Eye (tissue), 1 donor: ENCODE measurements around the gene ADAMTS17.

Source experiments
- DNase-seq: peaks from one replicate; pipeline ENCODE4 v3.0.0-alpha.2; 2015

Gene ADAMTS17

GRCh38 chr15:100163961-100164360 is 177.8 kb downstream of the ADAMTS17 start:
- DNase-seq: no peak

DNA sequence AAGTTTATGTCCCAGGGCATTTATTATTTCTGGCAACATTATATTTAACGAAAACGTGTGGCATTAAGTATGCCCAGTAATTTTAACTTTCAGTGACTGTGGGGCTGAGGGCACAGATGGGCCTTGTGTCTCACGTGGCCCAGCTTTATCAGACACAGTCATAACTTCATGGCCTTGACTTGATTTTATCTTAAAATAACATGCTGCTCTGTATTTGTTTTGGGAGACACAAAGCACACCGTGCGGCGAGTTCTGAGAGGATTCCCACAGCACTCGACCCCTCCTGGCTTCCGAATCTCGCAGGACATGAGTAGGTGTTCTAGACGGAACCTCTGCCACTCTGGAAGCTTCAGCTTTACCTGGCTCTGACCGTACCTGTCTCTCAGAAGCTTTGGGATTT is 180.8 kb downstream of the ADAMTS17 start:
- no peak for DNase-seq

DNA sequence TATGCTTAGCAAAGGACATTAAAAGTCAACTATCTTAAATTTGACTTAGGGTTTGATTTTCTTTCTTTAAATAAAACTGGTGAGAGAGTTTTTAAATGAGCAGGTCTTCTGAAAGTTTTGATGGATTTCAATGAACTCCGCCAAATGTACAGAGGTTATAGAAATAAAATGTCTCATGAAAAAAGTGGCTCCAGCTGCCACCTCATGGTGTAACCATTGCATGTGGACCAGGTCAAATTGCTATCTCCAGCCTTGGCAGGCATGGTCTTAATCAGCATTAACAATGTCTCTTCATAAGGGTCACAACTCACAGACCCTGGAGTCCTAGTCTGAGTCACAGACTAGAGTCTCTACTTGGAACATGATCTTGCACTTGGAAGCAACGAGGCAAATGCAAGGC is 182.3 kb downstream of the ADAMTS17 start:
- DNase-seq: no peak

- DNase-seq: peak; percentile 30
These were observed 183.4 kb downstream of the ADAMTS17 start for GRCh38 chr15:100158356-100158755.

- no peak for DNase-seq
These were observed 185.6 kb downstream of the ADAMTS17 start for GRCh38 chr15:100156201-100156600.

DNA sequence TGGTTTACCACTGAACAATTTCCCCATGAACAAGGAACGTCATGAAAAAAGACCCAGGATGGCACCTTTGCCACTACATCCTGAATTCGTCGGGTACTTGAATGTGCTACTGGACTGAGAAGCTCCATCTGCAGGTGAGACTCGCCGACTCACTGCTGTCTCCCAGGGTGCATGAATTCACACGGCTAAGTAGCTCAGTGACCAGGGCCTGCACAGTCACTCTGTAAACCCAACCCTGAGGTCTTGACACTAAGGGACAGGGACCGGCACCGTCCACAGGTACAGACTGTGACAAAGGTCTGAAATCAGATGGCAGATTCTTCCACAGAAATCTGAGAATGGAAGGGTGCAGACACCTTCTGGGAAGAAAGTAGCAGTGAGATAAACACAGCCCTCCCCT is 187.4 kb downstream of the ADAMTS17 start:
- DNase-seq: no peak

DNA sequence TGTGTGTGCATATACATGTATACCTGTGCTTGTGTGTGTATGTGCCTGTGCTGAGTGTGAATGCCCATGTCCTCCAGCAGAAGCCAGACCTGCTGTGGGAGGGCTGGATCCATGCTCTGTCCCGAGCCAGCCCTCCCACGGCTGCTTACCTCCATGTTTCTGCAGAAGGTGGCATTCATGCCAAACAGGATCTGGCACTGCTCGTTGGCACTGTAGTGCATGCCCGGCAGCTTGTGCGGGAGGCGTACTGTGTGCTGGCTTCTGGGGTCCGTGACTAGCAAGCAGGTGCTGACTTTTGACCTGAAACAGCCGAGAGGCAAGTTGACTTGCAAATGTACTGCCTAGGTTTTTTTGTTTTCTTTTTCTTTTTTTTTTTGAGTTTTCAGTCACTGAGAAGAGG is 189.3 kb downstream of the ADAMTS17 start:
- DNase-seq: no peak

DNA sequence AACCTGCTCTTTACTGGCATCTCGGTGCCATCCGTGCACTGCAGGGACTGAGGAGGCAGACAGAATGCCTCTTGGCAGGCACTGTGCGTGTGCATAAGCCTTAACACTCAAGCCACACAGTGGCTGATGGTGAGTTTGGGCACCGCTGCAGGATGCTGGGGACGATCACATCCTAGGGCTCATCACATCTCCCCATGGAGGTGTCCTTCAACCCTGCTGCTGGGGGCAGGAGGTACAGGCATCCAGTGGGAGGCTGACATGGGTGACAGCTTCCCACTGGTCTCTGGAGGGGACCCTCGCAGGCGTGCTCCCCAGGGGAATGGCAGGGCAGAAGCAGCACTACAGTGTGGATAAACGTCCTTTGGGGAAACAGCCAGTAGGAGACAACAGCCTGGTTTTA is 190.9 kb downstream of the ADAMTS17 start:
- no peak for DNase-seq

GRCh38 chr15:100147828-100148227 is 193.9 kb downstream of the ADAMTS17 start:
- DNase-seq: no peak

- DNase-seq: no peak
These were observed 198.4 kb downstream of the ADAMTS17 start for GRCh38 chr15:100143378-100143777.

GRCh38 chr15:100141311-100142001 is 200.3 kb downstream of the ADAMTS17 start:
- no peak for DNase-seq

GRCh38 chr15:100140527-100141308 is 201.1 kb downstream of the ADAMTS17 start:
- no peak for DNase-seq

- no peak for DNase-seq
These were observed 207.2 kb downstream of the ADAMTS17 start for GRCh38 chr15:100134586-100134985.

DNA sequence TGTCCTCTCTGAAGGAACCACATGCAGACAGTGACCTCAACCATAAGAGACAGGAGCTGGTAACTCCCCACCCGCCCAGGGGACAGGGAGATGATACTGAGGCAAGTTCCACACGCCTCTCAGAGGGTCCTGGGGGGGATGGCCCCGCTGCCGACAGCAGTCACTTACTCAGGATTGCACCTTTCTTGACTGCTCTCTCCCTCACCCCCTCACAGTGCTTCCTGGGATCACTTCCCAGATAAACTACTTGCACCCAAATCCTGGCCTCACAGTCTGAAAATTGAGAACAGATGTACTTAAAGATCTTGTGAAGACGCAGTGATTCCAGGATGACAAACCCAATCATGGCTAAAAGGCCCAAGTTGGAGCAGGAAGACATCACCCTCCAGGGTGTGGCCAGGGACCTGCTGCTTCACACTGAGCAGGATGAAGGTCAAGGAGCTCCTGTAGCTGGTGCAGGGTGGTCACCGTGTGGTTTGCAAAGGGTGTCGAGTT is 207.6 kb downstream of the ADAMTS17 start:
- DNase-seq: no peak

DNA sequence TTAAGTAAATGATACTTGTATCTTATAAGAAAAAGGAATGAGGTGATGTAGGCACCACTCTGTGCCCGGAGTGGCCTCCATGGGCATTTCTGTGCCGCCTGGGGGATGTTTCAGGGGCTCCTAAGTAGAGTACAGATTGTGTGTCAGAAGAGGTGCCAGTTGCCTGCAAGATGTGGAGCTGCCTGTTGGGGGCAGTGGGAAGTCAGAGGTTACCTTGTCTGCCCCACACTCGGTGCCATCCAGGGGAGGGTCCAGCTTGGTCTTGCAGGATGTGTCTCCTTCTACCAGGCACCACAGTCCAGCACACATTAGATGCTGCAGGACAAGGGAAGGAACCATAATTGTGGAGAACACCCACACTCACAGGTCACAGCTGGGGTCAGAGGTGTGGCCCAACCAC is 208.8 kb downstream of the ADAMTS17 start:
- DNase-seq: no peak

GRCh38 chr15:100132309-100132708 is 209.5 kb downstream of the ADAMTS17 start:
- no peak for DNase-seq

DNA sequence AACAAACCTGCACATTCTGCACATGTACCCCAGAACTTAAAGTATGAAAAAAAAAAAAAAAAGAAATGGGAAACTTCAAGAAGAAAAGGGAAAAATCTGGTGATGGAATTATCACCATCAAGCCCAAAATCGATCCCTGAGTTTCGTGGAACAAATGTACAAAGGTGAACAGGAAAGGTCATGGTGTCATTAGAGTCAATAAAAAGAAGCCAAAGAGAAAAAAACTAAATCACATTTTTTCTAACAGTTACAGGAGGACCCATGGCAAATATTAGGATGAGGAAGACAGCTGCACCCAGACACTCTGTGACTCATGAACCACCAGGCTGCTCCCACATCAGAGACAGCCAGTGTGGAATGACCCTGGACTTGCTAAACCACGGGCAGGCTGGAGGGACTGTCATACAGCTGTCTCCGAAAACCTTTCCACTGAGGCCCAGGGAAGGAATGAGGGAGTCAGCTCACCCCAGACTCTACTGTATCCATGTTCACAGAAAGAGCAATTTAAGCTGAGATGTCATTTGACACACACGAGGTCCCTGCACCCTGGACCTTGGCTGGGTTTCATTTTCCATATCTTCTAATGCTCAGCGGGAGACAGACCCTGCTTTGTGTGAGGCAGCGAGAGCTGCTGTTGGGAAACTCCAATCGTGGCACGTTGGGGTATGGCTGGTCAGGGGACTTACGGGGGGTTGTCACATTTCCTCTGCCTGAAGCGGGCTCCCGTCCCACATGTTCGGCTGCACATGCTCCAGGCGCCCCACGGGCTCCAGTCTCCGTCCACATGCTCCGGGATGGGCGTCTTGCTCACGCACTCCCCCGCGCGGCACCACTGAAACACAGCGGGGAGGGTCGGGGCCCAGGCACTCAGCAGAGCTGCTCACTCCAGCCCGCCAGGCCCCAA is 210.2 kb downstream of the ADAMTS17 start:
- DNase-seq: no peak

GRCh38 chr15:100129677-100130076 is 212.1 kb downstream of the ADAMTS17 start:
- no peak for DNase-seq

DNA sequence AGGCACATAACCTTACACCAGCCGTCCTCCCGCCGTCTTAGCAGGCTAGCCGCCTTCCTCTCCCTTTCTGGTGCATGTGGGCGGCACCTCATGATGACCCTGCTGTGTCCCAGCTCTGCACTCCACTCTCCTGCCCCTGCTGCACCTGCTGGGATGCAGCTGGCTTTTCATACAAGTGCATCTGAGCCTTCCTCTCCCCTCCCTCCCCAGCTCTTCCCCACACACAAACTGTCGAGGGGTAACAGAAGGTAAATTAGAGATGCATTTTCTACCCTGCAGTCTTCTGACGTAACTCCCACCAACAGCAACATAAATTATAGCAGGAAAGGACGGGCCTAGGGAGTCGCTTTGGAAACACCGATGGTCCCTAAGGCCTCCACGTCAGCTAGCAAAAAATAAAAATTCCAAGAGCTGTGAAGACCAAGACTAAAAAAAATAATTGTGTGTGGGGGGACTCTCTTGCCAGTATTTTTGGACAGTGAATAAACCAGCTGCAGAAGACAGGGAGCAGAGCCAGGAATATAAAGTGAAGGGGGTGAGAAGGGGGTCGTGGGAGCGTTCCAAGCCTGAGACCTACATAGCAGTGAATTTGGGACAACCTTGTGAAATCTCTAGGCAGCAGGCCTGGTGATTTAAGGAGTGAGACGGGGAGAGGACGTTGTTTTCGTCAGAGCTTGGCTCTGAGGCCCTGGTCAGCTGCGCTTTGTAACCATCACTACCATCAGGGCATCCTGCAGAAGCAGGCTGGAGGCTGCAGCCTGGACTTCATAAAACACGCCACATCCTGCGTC is 216.2 kb downstream of the ADAMTS17 start:
- DNase-seq: peak; percentile 57

- DNase-seq: no peak
These were observed 216.8 kb downstream of the ADAMTS17 start for GRCh38 chr15:100124936-100125335.

DNA sequence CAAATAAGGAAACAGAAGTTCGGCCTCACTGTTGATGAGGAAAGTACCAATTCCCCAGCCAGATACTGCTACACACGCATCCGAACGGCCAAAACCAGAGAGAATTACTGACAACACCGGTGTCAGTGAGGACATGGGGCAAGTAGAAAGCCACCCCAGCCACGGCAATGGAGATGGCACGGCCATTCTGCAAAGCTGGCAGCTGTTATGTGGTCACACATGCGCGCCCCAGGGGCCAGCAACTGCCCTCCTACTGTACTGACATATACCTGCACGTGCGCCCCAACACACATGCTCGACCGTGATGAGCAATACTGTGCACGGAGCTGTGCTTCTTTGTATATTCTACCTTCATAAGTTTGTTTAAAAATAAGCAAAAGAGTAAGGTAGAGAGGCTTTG is 217.4 kb downstream of the ADAMTS17 start:
- no peak for DNase-seq

GRCh38 chr15:100123611-100124010 is 218.2 kb downstream of the ADAMTS17 start:
- DNase-seq: no peak
